Type B pancreatic cell (in vitro differentiated cells): ENCODE results near the gene ALG5. TPM values are rescaled to one million over a fixed set of nuclear protein-coding genes. Genes with fewer than 3 reads are reported as not detected.
A peak's percentile ranks its signal among the peaks of the same experiment; 100 is the strongest.

ENCODE experiments used
- DNase-seq: peaks from one replicate; pipeline ENCODE4 v3.0.0; 2021; ENCODE audit warnings: mixed read lengths; ENCODE audit not compliant: unreplicated experiment; ENCODE audit errors: extremely low spot score
- H3K27ac Mint-ChIP-seq: 2 replicates; pipeline ENCODE4 v1.8.0; 2021; ENCODE audit warnings: mild to moderate bottlenecking, mixed read lengths
- H3K27me3 Mint-ChIP-seq: 2 replicates; pipeline ENCODE4 v1.8.0; 2021; ENCODE audit warnings: mixed read lengths
- H3K36me3 Mint-ChIP-seq: 2 replicates; pipeline ENCODE4 v1.8.0; 2021; ENCODE audit warnings: mixed read lengths
- H3K4me1 Mint-ChIP-seq: one replicate; pipeline ENCODE4 v1.8.0; 2021; ENCODE audit warnings: mixed read lengths; ENCODE audit not compliant: unreplicated experiment
- H3K4me3 Mint-ChIP-seq: 2 replicates; pipeline ENCODE4 v1.8.0; 2021; ENCODE audit warnings: mild to moderate bottlenecking, mixed read lengths
- H3K9me3 Mint-ChIP-seq: 2 replicates; pipeline ENCODE4 v1.8.0; 2021; ENCODE audit warnings: mixed read lengths
- CTCF ChIP-seq: fragments of 200-600 bp; sonication (generic); conservative IDR thresholded peaks from 2 replicates; pipeline ENCODE4 v1.5.0; 2021; ENCODE audit warnings: antibody characterized with exemption, mild to moderate bottlenecking
- total RNA-seq: library from RNA; stranded (reverse); gene quantifications from 2 replicates; pipeline ENCODE4 v1.2.1, GENCODE V29; 2021; ENCODE audit warnings: low replicate concordance

Gene ALG5
- total RNA-seq, 1 donor from 2014 or later: 36.2 TPM

- DNase-seq: no peak
- Mint-ChIP-seq H3K27ac (no peak overlapping the region), H3K36me3 (peaks cover 21% of the 10 kb centered on the region), H3K4me1 (no peaks in the 10 kb centered on the region), H3K9me3 (peaks cover 5% of the 10 kb centered on the region), H3K27me3 (no peaks in the 10 kb centered on the region), H3K4me3 (no peak overlapping the region)
- no peak for TF ChIP-seq CTCF
Measured at GRCh38 chr13:36945078-36945477, 54.1 kb downstream of the ALG5 start.

GRCh38 chr13:36925603-36926002 lies 73.5 kb downstream of the ALG5 start:
- no peaks in the 10 kb centered on the region for H3K36me3 Mint-ChIP-seq
- H3K27ac Mint-ChIP-seq: no peak overlapping the region
- H3K4me1 Mint-ChIP-seq: no peaks in the 10 kb centered on the region
- no peak for TF ChIP-seq CTCF
- H3K27me3 Mint-ChIP-seq: peaks cover 3% of the 10 kb centered on the region
- no peak overlapping the region for H3K4me3 Mint-ChIP-seq
- DNase-seq: no peak
- H3K9me3 Mint-ChIP-seq: no peaks in the 10 kb centered on the region

GRCh38 chr13:36924001-36924400 lies 75.1 kb downstream of the ALG5 start:
- no peak for DNase-seq
- peaks cover 3% of the 10 kb centered on the region for H3K27me3 Mint-ChIP-seq
- peaks cover 3% of the 10 kb centered on the region for H3K4me1 Mint-ChIP-seq
- no peaks in the 10 kb centered on the region for H3K36me3 Mint-ChIP-seq
- no peaks in the 10 kb centered on the region for H3K9me3 Mint-ChIP-seq
- H3K4me3 Mint-ChIP-seq: no peak overlapping the region
- TF ChIP-seq CTCF: no peak
- H3K27ac Mint-ChIP-seq: no peak overlapping the region

DNA sequence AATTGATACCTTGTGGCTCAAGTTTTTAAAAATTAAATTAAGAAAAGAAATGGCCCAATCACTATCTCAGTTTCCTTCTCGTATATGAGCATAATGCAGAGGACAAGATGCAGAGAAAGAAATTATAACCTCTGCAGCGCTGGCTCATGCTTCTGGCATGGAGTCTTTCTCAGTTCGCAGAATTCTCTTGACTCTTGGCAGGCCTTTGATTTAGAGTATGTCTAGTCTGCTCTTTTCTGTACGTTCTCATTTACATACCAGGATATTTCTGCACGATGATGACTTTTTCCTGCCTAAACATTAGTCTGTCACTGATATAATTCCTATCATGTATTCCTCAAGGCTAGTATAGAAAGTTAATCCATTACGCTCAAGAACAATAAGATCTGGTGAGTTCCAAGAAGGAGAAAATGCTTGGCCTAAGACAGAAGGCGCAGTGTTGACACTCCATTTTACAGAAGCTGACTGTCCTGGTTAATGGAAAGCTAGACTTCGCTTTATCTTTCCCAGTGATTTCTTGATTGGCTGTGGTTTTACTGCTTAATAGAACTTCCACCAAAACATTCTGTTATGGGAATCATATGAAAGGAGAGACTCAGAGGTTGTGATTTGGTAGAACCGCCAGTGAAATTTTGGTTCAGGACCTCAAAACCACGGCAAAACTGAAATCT lies 77.4 kb downstream of the ALG5 start:
- DNase-seq: no peak
- Mint-ChIP-seq H3K9me3 (no peaks in the 10 kb centered on the region), H3K27me3 (peaks cover 15% of the 10 kb centered on the region), H3K4me3 (peak overlapping the region; percentile 1), H3K4me1 (peaks cover 21% of the 10 kb centered on the region), H3K36me3 (no peaks in the 10 kb centered on the region), H3K27ac (no peak overlapping the region)
- no peak for TF ChIP-seq CTCF

- no peak for DNase-seq
- Mint-ChIP-seq H3K4me1 (peaks cover 27% of the 10 kb centered on the region), H3K27me3 (peaks cover 21% of the 10 kb centered on the region), H3K4me3 (peak overlapping the region; percentile 92), H3K27ac (peak overlapping the region; percentile 86), H3K36me3 (no peaks in the 10 kb centered on the region), H3K9me3 (no peaks in the 10 kb centered on the region)
- no peak for TF ChIP-seq CTCF
Measured at GRCh38 chr13:36920616-36921185, 78.4 kb downstream of the ALG5 start.
